ENCODE results near the gene DCX.

DCX gene

DNA sequence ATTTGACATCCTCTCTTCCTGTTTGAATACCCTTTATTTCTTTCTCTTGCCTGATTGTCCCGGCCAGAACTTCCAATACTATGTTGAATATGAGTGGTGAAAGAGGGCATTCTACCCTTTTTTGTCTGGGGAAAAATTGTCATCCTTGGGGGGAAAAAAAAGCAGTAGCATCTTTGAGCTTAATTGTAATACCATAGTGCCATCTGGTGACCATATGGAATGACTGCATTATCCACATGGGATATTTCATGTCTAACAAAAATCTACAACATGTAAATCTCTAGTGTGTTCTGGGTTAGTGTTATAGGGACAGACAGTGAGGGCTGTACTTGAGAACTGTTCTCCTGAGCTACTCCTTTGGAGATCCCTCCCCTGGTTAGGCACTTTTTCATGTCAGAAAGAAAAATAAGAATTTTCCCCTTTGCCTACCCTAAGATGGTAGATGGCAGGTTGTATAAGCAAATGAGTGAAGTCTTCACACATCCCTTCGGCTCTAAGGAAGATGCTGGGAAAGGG, 167.7 kb downstream of the DCX start:
- H2AFZ ChIP-seq (ENCODE audit: low read depth, low read length) = no peak overlapping the region
- H3K27ac ChIP-seq (ENCODE audit: low read length) = no peak overlapping the region
- H3K27me3 ChIP-seq (ENCODE audit: insufficient read depth, low read length, poor library complexity) = no peaks in the 10 kb centered on the region
- no peaks in the 10 kb centered on the region for H3K36me3 ChIP-seq (ENCODE audit: insufficient read depth, low read length)
- no peak for DNase-seq
- no peaks in the 10 kb centered on the region for H3K79me2 ChIP-seq (ENCODE audit: insufficient read depth, low read length)
- no peak overlapping the region for H3K4me3 ChIP-seq (ENCODE audit: low read depth in 1 of 2, low read length in 2 of 2)
- no peaks in the 10 kb centered on the region for H4K20me1 ChIP-seq (ENCODE audit: insufficient read depth, low read length)
- TF ChIP-seq, protein P1, sequence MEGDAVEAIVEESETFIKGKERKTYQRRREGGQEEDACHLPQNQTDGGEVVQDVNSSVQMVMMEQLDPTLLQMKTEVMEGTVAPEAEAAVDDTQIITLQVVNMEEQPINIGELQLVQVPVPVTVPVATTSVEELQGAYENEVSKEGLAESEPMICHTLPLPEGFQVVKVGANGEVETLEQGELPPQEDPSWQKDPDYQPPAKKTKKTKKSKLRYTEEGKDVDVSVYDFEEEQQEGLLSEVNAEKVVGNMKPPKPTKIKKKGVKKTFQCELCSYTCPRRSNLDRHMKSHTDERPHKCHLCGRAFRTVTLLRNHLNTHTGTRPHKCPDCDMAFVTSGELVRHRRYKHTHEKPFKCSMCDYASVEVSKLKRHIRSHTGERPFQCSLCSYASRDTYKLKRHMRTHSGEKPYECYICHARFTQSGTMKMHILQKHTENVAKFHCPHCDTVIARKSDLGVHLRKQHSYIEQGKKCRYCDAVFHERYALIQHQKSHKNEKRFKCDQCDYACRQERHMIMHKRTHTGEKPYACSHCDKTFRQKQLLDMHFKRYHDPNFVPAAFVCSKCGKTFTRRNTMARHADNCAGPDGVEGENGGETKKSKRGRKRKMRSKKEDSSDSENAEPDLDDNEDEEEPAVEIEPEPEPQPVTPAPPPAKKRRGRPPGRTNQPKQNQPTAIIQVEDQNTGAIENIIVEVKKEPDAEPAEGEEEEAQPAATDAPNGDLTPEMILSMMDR (IDR thresholded peaks at IDR 0.05; ENCODE audit: borderline replicate concordance, extremely low read depth, low read length, poor library complexity, severe bottlenecking) = peak; percentile 64
- no peak for TF ChIP-seq EZH2 (IDR thresholded peaks at IDR 0.05; ENCODE audit: borderline replicate concordance, low read depth, low read length, severe bottlenecking)
- ATAC-seq (ENCODE audit: insufficient read depth, low read depth) = no peak; the same call in 2 of the 3 replicates
- H3K4me2 ChIP-seq (ENCODE audit: insufficient read depth, low read length) = no peak overlapping the region
- H3K9ac ChIP-seq (ENCODE audit: low read depth, low read length) = no peak overlapping the region
- H3K4me1 ChIP-seq (ENCODE audit: insufficient read depth, low read length) = no peaks in the 10 kb centered on the region
- H3K9me3 ChIP-seq (ENCODE audit: insufficient read depth, low read length, severe bottlenecking) = no peaks in the 10 kb centered on the region
